Measurements from ENCODE around the gene SEZ6. TPM values are rescaled to one million over a fixed set of nuclear protein-coding genes. Genes with fewer than 3 reads are reported as not detected.

Gene SEZ6
- total and polyA plus RNA-seq, 10 of the 15 experiments (the other 5 are each of a cell fraction or from before 2014, with no cell fraction given), result 0.05 to 0.87 (median 0.17) TPM; not detected in 4

- TF ChIP-seq CBX5 (IDR thresholded peaks at IDR 0.05; ENCODE audit: low read depth) (no peak), MEF2A (IDR thresholded peaks at IDR 0.05; ENCODE audit: insufficient read depth, low read depth, low read length) (peak; percentile 79; the same call in 1 of the 2 replicates), SMC3 (IDR thresholded peaks at IDR 0.05; ENCODE audit: borderline replicate concordance, low read length) (0 out of 2 replicates have a peak, but pooled peaks have one; percentile 7), PRDM15 (CRISPR knock-in tag; IDR thresholded peaks at IDR 0.05) (no peak), EP300 (IDR thresholded peaks at IDR 0.05; ENCODE audit: borderline replicate concordance in 1 of 2, control insufficient read depth in 1 of 2, low read depth in 2 of 2, low read length in 2 of 2) (peak in 1 of 2 experiments; percentile 31; a peak in 1 of 4 replicates), MLLT1 (IDR thresholded peaks at IDR 0.05) (peak; percentile 83), IRF4 (IDR thresholded peaks at IDR 0.05; ENCODE audit: low read depth, low read length) (peak; percentile 17; the same call in 1 of the 2 replicates), RELA (IDR thresholded peaks at IDR 0.05; ENCODE audit: borderline replicate concordance, partially characterized antibody) (peak; percentile 60), CEBPB (IDR thresholded peaks at IDR 0.05; ENCODE audit: borderline replicate concordance in 1 of 2, low read depth in 2 of 2, low read length in 2 of 2) (no peak), TBL1XR1 (IDR thresholded peaks at IDR 0.05; ENCODE audit: low read depth, low read length) (peak; percentile 95; the same call in 1 of the 2 replicates), CTCF (IDR thresholded peaks at IDR 0.05 in 2 of 3, conservative IDR thresholded peaks at IDR 0.05 in 1 of 3; ENCODE audit: control insufficient read depth in 2 of 3, extremely low read depth in 1 of 3, insufficient read depth in 1 of 3, low read depth in 3 of 3, low read length in 3 of 3) (no peak)
- TF ChIP-seq, protein P1, sequence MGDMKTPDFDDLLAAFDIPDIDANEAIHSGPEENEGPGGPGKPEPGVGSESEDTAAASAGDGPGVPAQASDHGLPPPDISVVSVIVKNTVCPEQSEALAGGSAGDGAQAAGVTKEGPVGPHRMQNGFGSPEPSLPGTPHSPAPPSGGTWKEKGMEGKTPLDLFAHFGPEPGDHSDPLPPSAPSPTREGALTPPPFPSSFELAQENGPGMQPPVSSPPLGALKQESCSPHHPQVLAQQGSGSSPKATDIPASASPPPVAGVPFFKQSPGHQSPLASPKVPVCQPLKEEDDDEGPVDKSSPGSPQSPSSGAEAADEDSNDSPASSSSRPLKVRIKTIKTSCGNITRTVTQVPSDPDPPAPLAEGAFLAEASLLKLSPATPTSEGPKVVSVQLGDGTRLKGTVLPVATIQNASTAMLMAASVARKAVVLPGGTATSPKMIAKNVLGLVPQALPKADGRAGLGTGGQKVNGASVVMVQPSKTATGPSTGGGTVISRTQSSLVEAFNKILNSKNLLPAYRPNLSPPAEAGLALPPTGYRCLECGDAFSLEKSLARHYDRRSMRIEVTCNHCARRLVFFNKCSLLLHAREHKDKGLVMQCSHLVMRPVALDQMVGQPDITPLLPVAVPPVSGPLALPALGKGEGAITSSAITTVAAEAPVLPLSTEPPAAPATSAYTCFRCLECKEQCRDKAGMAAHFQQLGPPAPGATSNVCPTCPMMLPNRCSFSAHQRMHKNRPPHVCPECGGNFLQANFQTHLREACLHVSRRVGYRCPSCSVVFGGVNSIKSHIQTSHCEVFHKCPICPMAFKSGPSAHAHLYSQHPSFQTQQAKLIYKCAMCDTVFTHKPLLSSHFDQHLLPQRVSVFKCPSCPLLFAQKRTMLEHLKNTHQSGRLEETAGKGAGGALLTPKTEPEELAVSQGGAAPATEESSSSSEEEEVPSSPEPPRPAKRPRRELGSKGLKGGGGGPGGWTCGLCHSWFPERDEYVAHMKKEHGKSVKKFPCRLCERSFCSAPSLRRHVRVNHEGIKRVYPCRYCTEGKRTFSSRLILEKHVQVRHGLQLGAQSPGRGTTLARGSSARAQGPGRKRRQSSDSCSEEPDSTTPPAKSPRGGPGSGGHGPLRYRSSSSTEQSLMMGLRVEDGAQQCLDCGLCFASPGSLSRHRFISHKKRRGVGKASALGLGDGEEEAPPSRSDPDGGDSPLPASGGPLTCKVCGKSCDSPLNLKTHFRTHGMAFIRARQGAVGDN (IDR thresholded peaks at IDR 0.05), result no peak
Measured at GRCh38 chr17:28951991-28952975, 53.5 kb downstream of the SEZ6 start (continued).

Measured in GM12878 (cell line).